Endodermal cell (in vitro differentiated cells): ENCODE measurements around the gene CCDC122. TPM values are rescaled to one million over a fixed set of nuclear protein-coding genes. Genes with fewer than 3 reads are reported as not detected.

Source experiments
- DNase-seq: peaks from one replicate; pipeline ENCODE4 v3.0.0-alpha.2; 2017
- H3K27ac ChIP-seq: 2 replicates; pipeline ENCODE4 v1.5.1; 2013; ENCODE audit warnings: mild to moderate bottlenecking, low read depth, low read length, moderate library complexity
- H3K27me3 ChIP-seq: 2 replicates; pipeline ENCODE4 v1.6.1; 2013; ENCODE audit warnings: mild to moderate bottlenecking, low read length, moderate library complexity; ENCODE audit not compliant: insufficient read depth, control insufficient read depth, poor library complexity, severe bottlenecking
- H3K36me3 ChIP-seq: 2 replicates; pipeline ENCODE4 v1.7.0; 2013; ENCODE audit warnings: mild to moderate bottlenecking, low read length, moderate library complexity; ENCODE audit not compliant: control insufficient read depth, insufficient read depth
- H3K4me1 ChIP-seq: one replicate; pipeline ENCODE4 v1.7.0; 2013; ENCODE audit warnings: low read length; ENCODE audit not compliant: control insufficient read depth, insufficient read depth
- H3K4me3 ChIP-seq: 2 replicates; pipeline ENCODE4 v1.5.1; 2013; ENCODE audit warnings: mild to moderate bottlenecking, low read length, moderate library complexity
- H3K9ac ChIP-seq: 2 replicates; pipeline ENCODE4 v1.6.1; 2013; ENCODE audit warnings: mild to moderate bottlenecking, low read length, moderate library complexity; ENCODE audit not compliant: poor library complexity, severe bottlenecking; ENCODE audit errors: extremely low read depth
- H3K9me3 ChIP-seq: 2 replicates; pipeline ENCODE4 v1.6.1; 2013; ENCODE audit warnings: mild to moderate bottlenecking, low read length, moderate library complexity; ENCODE audit not compliant: control insufficient read depth
- H3K27ac Mint-ChIP-seq: 2 replicates; pipeline ENCODE4 v1.8.0; 2020; ENCODE audit warnings: mixed read lengths
- H3K27me3 Mint-ChIP-seq: 2 replicates; pipeline ENCODE4 v1.8.0; 2021; ENCODE audit warnings: mild to moderate bottlenecking, mixed read lengths; ENCODE audit not compliant: insufficient read depth
- H3K36me3 Mint-ChIP-seq: 2 replicates; pipeline ENCODE4 v1.8.0; 2020; ENCODE audit warnings: low read depth, mixed read lengths
- H3K4me1 Mint-ChIP-seq: 2 replicates; pipeline ENCODE4 v1.8.0; 2020; ENCODE audit warnings: mixed read lengths
- H3K4me3 Mint-ChIP-seq: 2 replicates; pipeline ENCODE4 v1.8.0; 2020; ENCODE audit warnings: mild to moderate bottlenecking, moderate library complexity, mixed read lengths
- H3K9me3 Mint-ChIP-seq: 2 replicates; pipeline ENCODE4 v1.8.0; 2020; ENCODE audit warnings: mild to moderate bottlenecking, mixed read lengths
- WGBS, 2 experiments: methylation state at CpG; one replicate each; pipeline versions ENCODE4 v1.1.5 to v1.1.7; 2013; ENCODE audit warnings: missing lambda C conversion rate in 2 of 2, mixed read lengths in 1 of 2; ENCODE audit not compliant: insufficient coverage in 1 of 2, insufficient read length in 1 of 2; 5-methylcytosine and 5-hydroxymethylcytosine counted together
- total RNA-seq, 2 donors: library from RNA; stranded (reverse); fragmentation: NEBNext Ultra II Directional in 1 of 2; extraction: Animal tissue kit (Norgen Biotek cat#: 25700) in 1 of 2; gene quantifications; 2 replicates in 1 of 2; 3 replicates in 1 of 2; pipeline ENCODE4 v1.2.1, GENCODE V29; 2021
- TF ChIP-seq, protein P1 (sequence below): fragments of 200-600 bp; sonication (generic); conservative IDR thresholded peaks from 2 replicates; pipeline ENCODE4 v1.5.0; 2021; ENCODE audit warnings: antibody characterized with exemption, mild to moderate bottlenecking

CCDC122 gene
- total RNA-seq, 2 donors from 2014 or later, result 10.2 to 11.5 TPM

DNA sequence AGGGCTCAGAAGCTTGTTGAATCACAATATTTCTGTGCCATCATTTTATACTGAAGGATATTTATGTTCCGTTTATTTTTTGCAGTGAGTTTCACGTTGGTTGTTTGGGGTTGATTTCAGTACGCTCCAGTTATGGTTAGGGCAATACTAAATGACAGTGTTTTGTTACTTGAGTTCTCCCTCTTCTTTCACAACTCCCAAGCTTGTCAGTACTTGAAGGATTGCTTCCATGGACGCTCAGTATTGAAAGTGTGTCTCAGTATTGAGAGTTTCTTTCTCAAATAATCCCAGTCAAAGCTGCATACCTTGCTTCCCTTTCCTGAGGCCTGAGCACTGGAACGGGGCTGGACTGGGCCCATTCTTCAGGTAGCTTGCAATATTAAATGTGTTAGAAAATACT lies 39.1 kb upstream of the CCDC122 start:
- no peak for DNase-seq
- Mint-ChIP-seq H3K4me3 (no peak overlapping the region), H3K36me3 (no peaks in the 10 kb centered on the region), H3K27ac (no peak overlapping the region), H3K4me1 (no peaks in the 10 kb centered on the region), H3K9me3 (no peaks in the 10 kb centered on the region), H3K27me3 (no peaks in the 10 kb centered on the region)
- H3K27me3 ChIP-seq, result no peaks in the 10 kb centered on the region
- H3K4me1 ChIP-seq, result no peaks in the 10 kb centered on the region
- no peaks in the 10 kb centered on the region for H3K9me3 ChIP-seq
- WGBS, 2 experiments, result 80 to 90% methylated on average over 1 to 4 of the region's 5 CpGs
- TF ChIP-seq, protein P1, sequence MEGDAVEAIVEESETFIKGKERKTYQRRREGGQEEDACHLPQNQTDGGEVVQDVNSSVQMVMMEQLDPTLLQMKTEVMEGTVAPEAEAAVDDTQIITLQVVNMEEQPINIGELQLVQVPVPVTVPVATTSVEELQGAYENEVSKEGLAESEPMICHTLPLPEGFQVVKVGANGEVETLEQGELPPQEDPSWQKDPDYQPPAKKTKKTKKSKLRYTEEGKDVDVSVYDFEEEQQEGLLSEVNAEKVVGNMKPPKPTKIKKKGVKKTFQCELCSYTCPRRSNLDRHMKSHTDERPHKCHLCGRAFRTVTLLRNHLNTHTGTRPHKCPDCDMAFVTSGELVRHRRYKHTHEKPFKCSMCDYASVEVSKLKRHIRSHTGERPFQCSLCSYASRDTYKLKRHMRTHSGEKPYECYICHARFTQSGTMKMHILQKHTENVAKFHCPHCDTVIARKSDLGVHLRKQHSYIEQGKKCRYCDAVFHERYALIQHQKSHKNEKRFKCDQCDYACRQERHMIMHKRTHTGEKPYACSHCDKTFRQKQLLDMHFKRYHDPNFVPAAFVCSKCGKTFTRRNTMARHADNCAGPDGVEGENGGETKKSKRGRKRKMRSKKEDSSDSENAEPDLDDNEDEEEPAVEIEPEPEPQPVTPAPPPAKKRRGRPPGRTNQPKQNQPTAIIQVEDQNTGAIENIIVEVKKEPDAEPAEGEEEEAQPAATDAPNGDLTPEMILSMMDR, result no peak
- no peak overlapping the region for H3K9ac ChIP-seq
- H3K4me3 ChIP-seq, result no peak overlapping the region
- H3K27ac ChIP-seq, result no peak overlapping the region
- H3K36me3 ChIP-seq, result no peaks in the 10 kb centered on the region

DNA sequence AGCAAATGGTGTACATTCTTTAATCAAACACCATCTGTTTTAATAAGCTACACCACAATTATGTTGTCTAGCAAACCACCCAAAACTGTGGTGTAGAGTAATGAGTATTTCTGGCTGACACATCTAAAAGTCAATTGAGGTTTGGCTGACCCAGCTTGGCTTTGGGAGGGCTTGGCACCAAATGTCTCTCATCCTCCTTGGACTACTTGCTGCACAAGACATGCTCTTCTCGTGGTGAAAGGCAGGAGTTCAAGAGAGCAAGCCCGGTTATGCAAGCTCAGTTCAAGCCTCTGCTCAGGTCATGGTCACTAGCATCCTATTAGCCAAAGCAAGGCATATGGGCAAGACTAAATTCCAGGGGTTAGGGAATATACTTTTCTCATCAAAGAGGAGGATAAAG lies 37.3 kb upstream of the CCDC122 start:
- 63 to 72% methylated on average over 2 of the region's 2 CpGs for WGBS, 2 experiments

DNA sequence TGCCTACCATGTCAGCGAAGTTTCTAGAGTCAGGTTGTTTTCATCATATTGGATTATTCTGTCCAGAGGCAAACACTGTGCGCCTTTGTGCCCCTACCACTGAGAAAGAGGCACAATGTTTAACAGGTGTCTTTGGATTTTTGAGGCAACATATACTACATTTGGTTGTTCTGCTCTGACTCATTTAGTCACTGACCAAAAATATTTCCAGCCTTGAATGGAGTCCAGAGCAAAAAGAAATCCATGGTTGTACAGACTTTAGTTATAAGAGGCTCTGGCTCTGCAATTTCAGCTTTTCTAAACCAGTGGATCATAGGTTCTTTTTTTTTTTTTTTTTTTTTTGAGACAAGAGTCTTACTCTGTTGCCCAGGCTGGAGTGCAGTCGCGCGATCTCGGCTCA lies 35.9 kb upstream of the CCDC122 start:
- no peak overlapping the region for H3K4me3 Mint-ChIP-seq

More for the DNA sequence above, 37.3 kb upstream of the CCDC122 start:
- Histone ChIP-seq H3K9me3 (no peaks in the 10 kb centered on the region), H3K4me1 (no peaks in the 10 kb centered on the region), H3K27ac (no peak overlapping the region), H3K9ac (no peak overlapping the region), H3K27me3 (no peaks in the 10 kb centered on the region), H3K36me3 (no peaks in the 10 kb centered on the region), H3K4me3 (no peak overlapping the region)
- no peak overlapping the region for H3K4me3 Mint-ChIP-seq
- H3K27ac Mint-ChIP-seq, result no peak overlapping the region
- H3K36me3 Mint-ChIP-seq, result no peaks in the 10 kb centered on the region
- TF ChIP-seq, protein P1, result no peak
- no peak for DNase-seq
- H3K27me3 Mint-ChIP-seq, result no peaks in the 10 kb centered on the region
- H3K4me1 Mint-ChIP-seq, result no peaks in the 10 kb centered on the region
- no peaks in the 10 kb centered on the region for H3K9me3 Mint-ChIP-seq

More for the DNA sequence above, 35.9 kb upstream of the CCDC122 start:
- no peaks in the 10 kb centered on the region for H3K36me3 Mint-ChIP-seq
- Histone ChIP-seq H3K4me3 (no peak overlapping the region), H3K27me3 (no peaks in the 10 kb centered on the region), H3K4me1 (no peaks in the 10 kb centered on the region), H3K9ac (no peak overlapping the region), H3K9me3 (no peaks in the 10 kb centered on the region), H3K27ac (no peak overlapping the region), H3K36me3 (no peaks in the 10 kb centered on the region)
- H3K27ac Mint-ChIP-seq, result no peak overlapping the region
- no peaks in the 10 kb centered on the region for H3K9me3 Mint-ChIP-seq
- no peaks in the 10 kb centered on the region for H3K27me3 Mint-ChIP-seq
- 75 to 88% methylated on average over 3 to 6 of the region's 6 CpGs for WGBS, 2 experiments
- no peak for DNase-seq
- TF ChIP-seq, protein P1, result no peak
- H3K4me1 Mint-ChIP-seq, result no peaks in the 10 kb centered on the region
